Adrenal gland (tissue), 12 donors: ENCODE measurements around the gene HMCES. TPM values are rescaled to one million over a fixed set of nuclear protein-coding genes. Genes with fewer than 3 reads are reported as not detected.

Experiments used
- DNase-seq, 7 donors: peaks; one replicate each; pipeline ENCODE4 v3.0.0-alpha.2; 2019 to 2020
- H3K27ac ChIP-seq, 5 donors: fragments of 200-600 bp; sonication (generic) in 4 of 5; 1 replicate in 3 of 5; 2 replicates in 2 of 5; pipeline versions ENCODE4 v1.5.1 to v1.8.0; 2016 to 2020; ENCODE audit warnings: mild to moderate bottlenecking in 1 of 5
- H3K27me3 ChIP-seq: fragments of 200-600 bp; 2 replicates; pipeline ENCODE4 v1.8.0; 2021
- H3K36me3 ChIP-seq, 2 donors: fragments of 200-600 bp; replicated peaks in 1 of 2; 1 replicate in 1 of 2; 2 replicates in 1 of 2; pipeline versions ENCODE4 v1.5.1 to v1.8.0; 2018 to 2022
- H3K4me1 ChIP-seq, 2 donors: fragments of 200-600 bp; replicated peaks in 1 of 2; 1 replicate in 1 of 2; 2 replicates in 1 of 2; pipeline versions ENCODE4 v1.5.1 to v1.8.0; 2018 to 2021
- H3K4me3 ChIP-seq, 4 donors: fragments of 200-600 bp; sonication (generic) in 3 of 4; one replicate each; pipeline ENCODE4 v1.5.1; 2016 to 2018
- H3K9me3 ChIP-seq, 3 donors: fragments of 200-600 bp; sonication (generic) in 1 of 3; replicated peaks in 1 of 3; 1 replicate in 2 of 3; 2 replicates in 1 of 3; pipeline versions ENCODE4 v1.5.1 to v1.8.0; 2016 to 2021
- POLR2A ChIP-seq, 2 donors: fragments of 450-650 bp; IDR thresholded peaks; one replicate each; pipeline ENCODE4 v1.6.1; 2017; ENCODE audit warnings: antibody characterized with exemption in 2 of 2, mild to moderate bottlenecking in 2 of 2, moderate library complexity in 1 of 2
- WGBS, 4 donors: extraction: QIAGEN DNeasy Blood & Tissue Kit in 2 of 4; methylation state at CpG; one replicate each; pipeline versions ENCODE4 v1.1.5 to v1.1.7; 2013 to 2017; 5-methylcytosine and 5-hydroxymethylcytosine counted together
- intact Hi-C, 2 donors: fragments of 100-400 bp; cut with DNase I; formaldehyde crosslinking; loops; one replicate each; pipeline versions ENCODE4 v1.14.1 to v1.15.0; 2022 to 2023
- polyA plus RNA-seq, 3 donors: library from polyadenylated mRNA; stranded (reverse); fragments of 200-250 nt in 2 of 3; fragments of 350-450 nt in 1 of 3; fragmentation: Illumina TruSeq in 1 of 3; extraction: RNeasy Lipid Tissue Mini Kit (QIAGEN cat#74804) in 1 of 3; gene quantifications; one replicate each; pipeline ENCODE4 v1.2.3, GENCODE V29; 2013 to 2014
- total RNA-seq, 9 donors: library from RNA; depleted of rRNA in 4 of 9; stranded (reverse); fragments of >200 nt in 4 of 9; fragments of 120-200 nt in 1 of 9; fragmentation: NEBNext Ultra II Directional in 1 of 9; extraction: Animal tissue kit (Norgen Biotek cat#: 25700) in 1 of 9; gene quantifications; one replicate each; pipeline versions ENCODE4 v1.1.0 to v1.2.4, GENCODE V29; 2013 to 2023
- TF ChIP-seq, protein P1 (sequence below), 6 experiments: fragments of 450-650 bp in 4 of 6; fragments of 200-600 bp in 2 of 6; sonication (generic) in 1 of 6; IDR thresholded peaks; 1 replicate in 5 of 6; 2 replicates in 1 of 6; pipeline versions ENCODE4 v1.5.1 to v1.8.0; 2016 to 2021; ENCODE audit warnings: antibody characterized with exemption in 6 of 6, mild to moderate bottlenecking in 2 of 6, moderate library complexity in 1 of 6
- donor health status: healthy with polysubstance abuse.
- donor health status: Bipolar disorder and iron deficiency.
- donor health status: DM: yes; HTN: yes; CAD: no.
- donor health status: DM: no; HTN: no; CAD: no.
- donor health status: DM: no; HTN: no; CAD: no.
- donor health status: DM: yes; HTN: yes; CAD: no.

Gene HMCES
- total and polyA plus RNA-seq, 12 donors, result 16.0 to 39.7 (median 23.7) TPM

GRCh38 chr3:129304962-129305222 lies 26.2 kb downstream of the HMCES start:
- H3K36me3 ChIP-seq, result peaks cover 0 to 26% of the 10 kb centered on the region in 2 donors
- DNase-seq, result peak in 2 of 7 donors; percentile 11 to 46

GRCh38 chr3:129305592-129306091 lies 27.0 kb downstream of the HMCES start:
- peak overlapping the region in 1 of 4 donors; percentile 13 for H3K4me3 ChIP-seq
- H3K36me3 ChIP-seq, result peaks cover 0 to 23% of the 10 kb centered on the region in 2 donors
- H3K4me1 ChIP-seq, result peaks cover 0 to 7% of the 10 kb centered on the region in 2 donors
- H3K9me3 ChIP-seq, result no peaks in the 10 kb centered on the region
- H3K27ac ChIP-seq, result peak overlapping the region in 4 of 5 donors; percentile 10 to 83 (median 59)
- peak; percentile 80 to 94 (median 91) for DNase-seq
- no peaks in the 10 kb centered on the region for H3K27me3 ChIP-seq
- intact Hi-C loops, result no loop called here
- TF ChIP-seq, protein P1, sequence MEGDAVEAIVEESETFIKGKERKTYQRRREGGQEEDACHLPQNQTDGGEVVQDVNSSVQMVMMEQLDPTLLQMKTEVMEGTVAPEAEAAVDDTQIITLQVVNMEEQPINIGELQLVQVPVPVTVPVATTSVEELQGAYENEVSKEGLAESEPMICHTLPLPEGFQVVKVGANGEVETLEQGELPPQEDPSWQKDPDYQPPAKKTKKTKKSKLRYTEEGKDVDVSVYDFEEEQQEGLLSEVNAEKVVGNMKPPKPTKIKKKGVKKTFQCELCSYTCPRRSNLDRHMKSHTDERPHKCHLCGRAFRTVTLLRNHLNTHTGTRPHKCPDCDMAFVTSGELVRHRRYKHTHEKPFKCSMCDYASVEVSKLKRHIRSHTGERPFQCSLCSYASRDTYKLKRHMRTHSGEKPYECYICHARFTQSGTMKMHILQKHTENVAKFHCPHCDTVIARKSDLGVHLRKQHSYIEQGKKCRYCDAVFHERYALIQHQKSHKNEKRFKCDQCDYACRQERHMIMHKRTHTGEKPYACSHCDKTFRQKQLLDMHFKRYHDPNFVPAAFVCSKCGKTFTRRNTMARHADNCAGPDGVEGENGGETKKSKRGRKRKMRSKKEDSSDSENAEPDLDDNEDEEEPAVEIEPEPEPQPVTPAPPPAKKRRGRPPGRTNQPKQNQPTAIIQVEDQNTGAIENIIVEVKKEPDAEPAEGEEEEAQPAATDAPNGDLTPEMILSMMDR (IDR thresholded peaks at IDR 0.05), result peak in 1 of 6 experiments; percentile 6
- TF ChIP-seq POLR2A (IDR thresholded peaks at IDR 0.05), result peak in 1 of 2 donors; percentile 71
- WGBS, 4 donors, result 28 to 48% (median 36%) methylated on average over 11 to 26 of the region's 26 CpGs

More at GRCh38 chr3:129304962-129305222, 26.2 kb downstream of the HMCES start:
- no peak for TF ChIP-seq POLR2A (IDR thresholded peaks at IDR 0.05)
- TF ChIP-seq, protein P1 (IDR thresholded peaks at IDR 0.05), result no peak
- 100% methylated on average over 1 of the region's 1 CpG for WGBS, 4 donors
- Histone ChIP-seq H3K9me3 (no peaks in the 10 kb centered on the region), H3K27me3 (no peaks in the 10 kb centered on the region), H3K4me1 (peaks cover 0 to 7% of the 10 kb centered on the region in 2 donors), H3K4me3 (no peak overlapping the region), H3K27ac (peak overlapping the region in 2 of 5 donors; percentile 6 to 83)
- intact Hi-C loops, result no loop called here

DNA sequence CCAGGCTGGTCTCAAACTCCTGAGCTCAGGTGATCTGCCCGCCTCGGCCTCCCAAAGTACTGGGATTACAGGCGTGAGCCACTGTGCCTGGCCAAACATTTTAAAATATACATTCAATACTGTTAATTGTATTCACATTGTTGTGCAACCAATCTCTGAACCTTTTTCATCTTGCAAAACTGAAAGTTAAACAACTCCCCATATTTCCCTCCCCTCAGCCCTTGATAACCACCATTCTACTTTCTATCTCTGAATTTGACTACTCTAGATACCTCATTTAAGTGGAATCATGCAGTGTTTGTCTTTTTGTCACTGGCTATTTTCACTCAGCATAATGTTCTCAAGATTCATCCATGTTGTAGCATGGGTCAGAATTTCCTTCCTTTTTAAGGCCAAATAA lies 30.0 kb downstream of the HMCES start:
- no peak overlapping the region for H3K27ac ChIP-seq
- 94 to 100% (median 96%) methylated on average over 3 of the region's 3 CpGs for WGBS, 4 donors
- H3K36me3 ChIP-seq, result peaks cover 0 to 3% of the 10 kb centered on the region in 2 donors
- DNase-seq, result no peak
- intact Hi-C loops, result no loop called here
- H3K27me3 ChIP-seq, result no peaks in the 10 kb centered on the region
- no peaks in the 10 kb centered on the region for H3K9me3 ChIP-seq
- H3K4me1 ChIP-seq, result peaks cover 0 to 7% of the 10 kb centered on the region in 2 donors
- no peak for TF ChIP-seq POLR2A (IDR thresholded peaks at IDR 0.05)
- TF ChIP-seq, protein P1 (IDR thresholded peaks at IDR 0.05), result no peak
- no peak overlapping the region for H3K4me3 ChIP-seq

DNA sequence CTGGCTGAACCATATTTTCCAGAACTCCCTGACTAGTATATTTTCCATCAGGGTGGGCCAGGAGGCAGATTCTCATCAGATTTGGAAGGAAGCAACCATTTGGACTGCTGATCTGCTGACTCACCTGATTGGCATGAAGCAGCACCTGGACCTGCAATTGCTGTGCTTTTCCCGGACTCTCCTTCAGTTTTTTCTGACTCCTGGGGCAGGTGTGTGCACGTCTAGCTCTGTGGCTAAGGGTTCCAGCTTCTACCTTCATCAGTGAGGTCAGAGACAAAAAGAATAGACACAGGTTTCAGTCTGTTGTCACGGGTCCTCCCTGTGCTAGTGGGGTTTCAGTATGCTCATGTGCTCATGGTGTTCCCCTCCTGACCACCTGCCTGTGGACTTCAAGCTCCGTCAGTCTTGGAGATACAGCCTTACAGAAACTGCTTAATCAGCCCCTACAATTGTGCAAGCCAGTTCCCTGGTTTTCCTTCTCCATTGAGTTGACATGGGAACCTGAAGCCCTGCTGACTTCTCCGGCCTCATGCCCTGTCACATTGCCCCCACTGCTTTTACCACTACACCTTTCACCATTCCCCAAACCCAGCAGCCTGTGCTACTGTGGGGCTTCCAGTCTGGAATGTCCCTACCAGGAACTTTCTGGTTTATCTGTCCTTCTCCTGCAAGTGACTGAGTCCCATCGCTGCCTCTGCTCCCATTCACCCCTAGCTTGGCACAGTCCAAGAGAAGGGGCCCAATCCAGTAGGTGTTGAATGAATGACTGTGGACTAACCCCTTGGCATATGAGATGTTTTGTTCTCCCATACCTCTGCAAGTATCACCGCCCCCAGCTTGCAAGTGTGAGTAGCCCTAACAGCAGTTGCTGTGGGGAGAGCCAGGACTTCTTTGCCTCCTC lies 31.7 kb downstream of the HMCES start:
- WGBS, 4 donors, result 77 to 87% (median 81%) methylated on average over 7 of the region's 7 CpGs
- Histone ChIP-seq H3K4me1 (peaks cover 9 to 10% of the 10 kb centered on the region in 2 donors), H3K27me3 (no peaks in the 10 kb centered on the region), H3K9me3 (no peaks in the 10 kb centered on the region), H3K36me3 (no peaks in the 10 kb centered on the region), H3K4me3 (no peak overlapping the region), H3K27ac (no peak overlapping the region)
- intact Hi-C loops, result no loop called here
- TF ChIP-seq, protein P1 (IDR thresholded peaks at IDR 0.05), result no peak
- no peak for TF ChIP-seq POLR2A (IDR thresholded peaks at IDR 0.05)
- no peak for DNase-seq
